Heart right ventricle (tissue), 16 donors: Measurements from ENCODE around the gene KIDINS220. TPM values are rescaled to one million over a fixed set of nuclear protein-coding genes. Genes with fewer than 3 reads are reported as not detected.

Source experiments
- ATAC-seq, 8 donors: fragments of 200-7000 bp; cut with Tn5 transposase; one replicate each; pipeline ENCODE4 v1.9.1; 2020; ENCODE audit warnings: mild to moderate bottlenecking in 8 of 8, moderate library complexity in 8 of 8, moderate number of reproducible peaks in 1 of 8
- DNase-seq, 2 donors: peaks; one replicate each; pipeline ENCODE4 v3.0.0-alpha.2; 2020
- H3K27ac ChIP-seq, 10 donors: fragments of 200-600 bp; sonication (generic) in 2 of 10; one replicate each; pipeline versions ENCODE4 v1.5.0 to v1.8.0; 2020 to 2022; ENCODE audit warnings: mild to moderate bottlenecking in 3 of 10
- H3K27me3 ChIP-seq, 7 donors: fragments of 200-600 bp; one replicate each; pipeline ENCODE4 v1.8.0; 2021 to 2022; ENCODE audit warnings: mild to moderate bottlenecking in 2 of 7
- H3K36me3 ChIP-seq, 9 donors: fragments of 200-600 bp; sonication (generic) in 1 of 9; one replicate each; pipeline versions ENCODE4 v1.5.0 to v1.8.0; 2020 to 2022; ENCODE audit warnings: mild to moderate bottlenecking in 2 of 9
- H3K4me1 ChIP-seq, 9 donors: fragments of 200-600 bp; sonication (generic) in 1 of 9; one replicate each; pipeline versions ENCODE4 v1.5.0 to v1.8.0; 2020 to 2022; ENCODE audit warnings: mild to moderate bottlenecking in 4 of 9
- H3K4me3 ChIP-seq, 10 donors: fragments of 200-600 bp; sonication (generic) in 2 of 10; one replicate each; pipeline versions ENCODE4 v1.5.0 to v1.8.0; 2020 to 2022; ENCODE audit warnings: mild to moderate bottlenecking in 7 of 10, moderate library complexity in 2 of 10
- H3K9me3 ChIP-seq, 11 donors: fragments of 200-600 bp in 10 of 11; sonication (generic) in 2 of 11; one replicate each; pipeline versions ENCODE4 v1.5.0 to v1.8.0; 2013 to 2022; ENCODE audit warnings: mild to moderate bottlenecking in 2 of 11, control low read depth in 1 of 11, moderate library complexity in 1 of 11
- WGBS, 2 donors: extraction: QIAGEN DNeasy Blood & Tissue Kit; methylation state at CpG; one replicate each; pipeline ENCODE4 v1.1.7; 2013; ENCODE audit warnings: inconsistent platforms in 1 of 2; 5-methylcytosine and 5-hydroxymethylcytosine counted together
- intact Hi-C, 10 donors: fragments of 100-400 bp; cut with DNase I; formaldehyde crosslinking; loops; one replicate each; pipeline versions ENCODE4 v1.11.1 to v1.14.2; 2022
- polyA plus RNA-seq, 2 donors: library from polyadenylated mRNA; stranded (reverse); fragments of 200-250 nt; gene quantifications; one replicate each; pipeline ENCODE4 v1.2.3, GENCODE V29; 2013
- total RNA-seq, 10 donors: library from RNA; stranded (reverse); fragmentation: NEBNext Ultra II Directional in 3 of 10; extraction: Animal tissue kit (Norgen Biotek cat#: 25700) in 3 of 10; gene quantifications; one replicate each; pipeline versions ENCODE4 v1.2.1 to v1.2.4, GENCODE V29; 2021 to 2023
- TF ChIP-seq, protein P1 (sequence below), 9 donors: fragments of 200-600 bp; sonication (generic) in 2 of 9; IDR thresholded peaks; one replicate each; pipeline versions ENCODE4 v1.5.0 to v1.8.0; 2021 to 2022; ENCODE audit warnings: antibody characterized with exemption in 9 of 9, mild to moderate bottlenecking in 5 of 9, moderate library complexity in 1 of 9
- donor health status: Arrhythmogenic right ventricular cardiomyopathy.
- donor health status: ischemic (EF 13 %, LVEDD 7.1; RV severe dilation, severe dysfunction).
- donor health status: healthy with polysubstance abuse.
- donor health status: DM: no; HTN: yes; CAD: no.
- donor health status: DM: no; HTN: no; CAD: no.
- donor health status: ischemic (EF 25% LVEDD 6.9; RV normal size, moderate dysfunction).
- donor health status: ischemic (EF 25% LVEDD 5.7; RV mildly dilated, moderate dysfunction).
- donor health status: healthy.
- donor health status: DM: yes; HTN: yes; CAD: no.
- donor health status: Ischemic cardiomyopathy.
- donor health status: ischemic (EF 35%, LVEDD 5.7; RV mildly dilated, moderate dysfunction).
- donor health status: nonischemic (EF 11% LVEDD 7.7; RV severe dilation, severe dysfunction).
- donor health status: DM: yes; HTN: yes; CAD: no.
- donor health status: PGD.
- donor health status: ischemic (EF 29% LVEDD 5.4; RV normal size, mild dysfunction).
- donor health status: nonischemic (EF 23%, LVEDD 6.1; RV moderate dilation, normal function).

The KIDINS220 gene
- total and polyA plus RNA-seq, 12 donors, result 20.0 to 116 (median 72.8) TPM

DNA sequence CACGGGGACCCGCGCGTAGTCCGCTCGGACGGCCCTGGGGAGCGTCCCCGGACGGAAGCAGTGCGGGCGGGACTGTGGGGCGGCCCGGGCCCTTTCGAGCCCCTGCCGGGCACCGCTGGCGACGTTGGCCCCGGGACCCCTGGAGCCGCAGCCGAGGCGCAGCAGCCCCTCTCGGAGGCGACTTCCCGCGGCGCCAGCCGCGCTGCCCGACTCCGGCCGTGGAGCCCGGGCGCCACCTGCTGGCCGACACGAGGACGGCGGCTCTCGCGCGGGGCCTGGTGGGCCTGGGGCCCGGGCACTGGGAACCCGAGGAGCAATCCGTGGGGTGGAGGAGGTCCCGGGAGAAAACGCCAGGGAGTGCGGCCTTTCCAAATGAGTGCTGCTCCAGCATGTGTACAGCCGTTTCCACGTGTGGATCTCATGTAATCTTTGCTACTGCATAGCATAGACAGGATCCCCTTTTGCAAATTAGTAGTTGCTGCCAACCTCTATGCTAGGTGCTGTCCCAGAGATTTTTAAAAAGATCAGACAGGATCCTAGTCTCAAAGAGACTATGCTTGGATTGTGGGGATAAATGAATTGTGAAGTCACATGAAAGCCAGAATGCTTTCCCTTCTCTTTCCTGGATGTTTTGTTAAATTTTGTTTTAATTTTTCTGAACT lies 151.6 kb downstream of the KIDINS220 start:
- intact Hi-C loops, result loop anchor here (1.0 to 10.0 kb wide), 19 partner anchors 141 to 1591 kb away; no protein-coding TSS in a partner anchor
- peak; percentile 63 to 81 for DNase-seq
- Histone ChIP-seq H3K4me3 (peak overlapping the region; percentile 54 to 96 (median 80)), H3K36me3 (peaks cover 0 to 7% (median 0%) of the 10 kb centered on the region in 9 donors), H3K27me3 (no peaks in the 10 kb centered on the region), H3K9me3 (no peaks in the 10 kb centered on the region), H3K4me1 (peaks cover 0 to 21% (median 11%) of the 10 kb centered on the region in 9 donors), H3K27ac (peak overlapping the region; percentile 21 to 89 (median 73))
- WGBS, 2 donors, result 0% methylated on average over 50 of the region's 50 CpGs
- TF ChIP-seq, protein P1, sequence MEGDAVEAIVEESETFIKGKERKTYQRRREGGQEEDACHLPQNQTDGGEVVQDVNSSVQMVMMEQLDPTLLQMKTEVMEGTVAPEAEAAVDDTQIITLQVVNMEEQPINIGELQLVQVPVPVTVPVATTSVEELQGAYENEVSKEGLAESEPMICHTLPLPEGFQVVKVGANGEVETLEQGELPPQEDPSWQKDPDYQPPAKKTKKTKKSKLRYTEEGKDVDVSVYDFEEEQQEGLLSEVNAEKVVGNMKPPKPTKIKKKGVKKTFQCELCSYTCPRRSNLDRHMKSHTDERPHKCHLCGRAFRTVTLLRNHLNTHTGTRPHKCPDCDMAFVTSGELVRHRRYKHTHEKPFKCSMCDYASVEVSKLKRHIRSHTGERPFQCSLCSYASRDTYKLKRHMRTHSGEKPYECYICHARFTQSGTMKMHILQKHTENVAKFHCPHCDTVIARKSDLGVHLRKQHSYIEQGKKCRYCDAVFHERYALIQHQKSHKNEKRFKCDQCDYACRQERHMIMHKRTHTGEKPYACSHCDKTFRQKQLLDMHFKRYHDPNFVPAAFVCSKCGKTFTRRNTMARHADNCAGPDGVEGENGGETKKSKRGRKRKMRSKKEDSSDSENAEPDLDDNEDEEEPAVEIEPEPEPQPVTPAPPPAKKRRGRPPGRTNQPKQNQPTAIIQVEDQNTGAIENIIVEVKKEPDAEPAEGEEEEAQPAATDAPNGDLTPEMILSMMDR (IDR thresholded peaks at IDR 0.05), result peak; percentile 93 to 100 (median 99)
- peak in 6 of 8 donors; percentile 9 to 57 (median 35) for ATAC-seq

DNA sequence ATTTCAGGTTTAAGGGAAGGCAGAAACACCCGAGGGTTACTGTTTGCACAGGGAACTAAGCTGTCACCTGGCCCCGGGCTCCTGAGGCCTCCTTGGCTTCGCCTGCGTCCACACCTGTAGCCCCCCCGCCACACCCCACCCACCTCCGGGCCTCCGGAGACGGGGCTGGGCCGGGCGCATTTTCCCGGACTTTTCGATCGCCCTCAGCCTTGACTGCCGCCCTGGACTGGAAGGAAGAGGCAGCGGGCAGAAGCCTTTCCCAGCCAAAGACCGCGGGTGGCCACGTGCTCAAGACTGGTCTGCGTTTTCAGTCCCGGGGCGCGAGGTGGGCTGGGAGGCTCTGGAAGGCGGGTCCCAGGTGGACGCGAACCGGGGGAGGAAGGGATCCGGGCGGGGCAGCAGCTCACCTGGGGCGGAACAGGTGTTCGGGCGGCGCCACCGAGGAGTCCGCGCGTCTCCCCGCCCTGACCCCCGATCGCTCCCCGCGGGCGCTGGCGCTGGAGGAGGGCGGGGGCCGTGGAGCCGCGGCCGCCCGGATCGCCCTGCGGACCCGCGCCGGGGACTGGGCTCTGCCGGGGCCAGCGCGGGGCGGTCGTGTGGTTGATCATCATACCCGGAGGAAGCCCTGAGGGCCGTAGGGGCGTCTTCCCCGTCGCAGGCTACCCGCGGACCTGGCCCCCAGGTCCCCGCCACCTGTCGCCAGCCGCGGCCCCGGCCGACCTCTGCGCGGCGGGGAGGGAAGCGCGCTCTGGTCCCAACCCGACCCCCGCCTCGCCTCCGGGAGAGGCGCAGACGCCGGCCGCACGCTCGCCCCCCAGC lies 152.3 kb downstream of the KIDINS220 start:
- 2 to 3% methylated on average over 67 to 87 of the region's 87 CpGs for WGBS, 2 donors

DNA sequence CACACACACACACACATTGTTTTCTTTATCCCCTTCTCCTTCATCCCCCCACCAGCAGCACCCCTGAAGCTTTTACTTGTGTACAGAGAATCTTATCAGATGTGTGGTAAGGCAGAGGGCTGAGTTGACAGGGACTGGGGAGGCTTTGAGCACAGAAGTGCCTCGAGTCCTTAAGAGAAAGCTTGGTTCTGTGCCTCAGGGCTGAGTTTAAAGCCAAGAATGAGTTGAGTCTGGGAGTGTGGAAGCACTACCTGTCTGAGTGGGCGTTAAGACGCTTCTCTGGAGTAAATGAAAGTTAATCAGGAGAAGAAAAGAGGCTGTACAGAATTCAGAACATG lies 152.9 kb downstream of the KIDINS220 start:
- peaks cover 0 to 34% (median 20%) of the 10 kb centered on the region in 9 donors for H3K4me1 ChIP-seq
- intact Hi-C loops, result loop anchor here in 9 of 10 donors (2.0 to 10.0 kb wide), 18 partner anchors 140 to 1590 kb away; no protein-coding TSS in a partner anchor
- DNase-seq (no peak), ATAC-seq (no peak)
- H3K9me3 ChIP-seq, result no peaks in the 10 kb centered on the region
- WGBS, 2 donors, result 38 to 49% methylated on average over 3 of the region's 3 CpGs
- peak overlapping the region; percentile 21 to 89 (median 73) for H3K27ac ChIP-seq
- no peaks in the 10 kb centered on the region for H3K27me3 ChIP-seq
- peaks cover 0 to 7% (median 0%) of the 10 kb centered on the region in 9 donors for H3K36me3 ChIP-seq
- TF ChIP-seq, protein P1 (IDR thresholded peaks at IDR 0.05), result no peak
- peak overlapping the region; percentile 54 to 96 (median 80) for H3K4me3 ChIP-seq

More for the DNA sequence above, 152.3 kb downstream of the KIDINS220 start:
- peak overlapping the region; percentile 54 to 96 (median 80) for H3K4me3 ChIP-seq
- DNase-seq (peak; percentile 43 to 61), ATAC-seq (peak in 2 of 8 donors; percentile 3 to 7)
- no peaks in the 10 kb centered on the region for H3K9me3 ChIP-seq
- TF ChIP-seq, protein P1 (IDR thresholded peaks at IDR 0.05), result no peak
- peak overlapping the region; percentile 21 to 89 (median 73) for H3K27ac ChIP-seq
- intact Hi-C loops, result loop anchor here (1.0 to 10.0 kb wide), 22 partner anchors 140 to 1590 kb away; no protein-coding TSS in a partner anchor
- peaks cover 0 to 7% (median 0%) of the 10 kb centered on the region in 9 donors for H3K36me3 ChIP-seq
- H3K27me3 ChIP-seq, result no peaks in the 10 kb centered on the region
- peaks cover 0 to 28% (median 18%) of the 10 kb centered on the region in 9 donors for H3K4me1 ChIP-seq
